ENCODE data around the gene IAPP. TPM values are rescaled to one million over a fixed set of nuclear protein-coding genes. Genes with fewer than 3 reads are reported as not detected.

IAPP gene
- total RNA-seq, 1 experiment from 2014 or later, result not detected

GRCh38 chr12:21384261-21384660, 11.6 kb downstream of the IAPP start:
- Histone ChIP-seq H3K79me2 (ENCODE audit: insufficient read depth, low read length) (no peaks in the 10 kb centered on the region), H3K27ac (ENCODE audit: insufficient read length, low read depth, low read length) (no peak overlapping the region), H4K8ac (replicated peaks; ENCODE audit: insufficient read length, low read depth, low read length) (no peak overlapping the region), H3K14ac (ENCODE audit: insufficient read depth, low read length) (no peak overlapping the region), H2AK5ac (ENCODE audit: insufficient read length, low read length) (no peak overlapping the region), H3K9me3 (ENCODE audit: control insufficient read depth, low read depth, low read length) (no peaks in the 10 kb centered on the region), H4K20me1 (ENCODE audit: control insufficient read depth, insufficient read depth, insufficient read length) (no peaks in the 10 kb centered on the region), H2BK5ac (ENCODE audit: insufficient read length, low read length) (no peak overlapping the region), H2BK15ac (ENCODE audit: low read depth, low read length) (no peak overlapping the region), H3K4me1 (ENCODE audit: insufficient read depth, low read length) (peaks cover 3% of the 10 kb centered on the region; the same call in 1 of the 2 replicates), H4K5ac (ENCODE audit: insufficient read length, low read depth, low read length) (no peak overlapping the region), H2BK20ac (ENCODE audit: low read depth, low read length, poor library complexity, severe bottlenecking) (no peak overlapping the region), H3K23me2 (ENCODE audit: insufficient read length, low read depth, low read length, poor library complexity, severe bottlenecking) (no peaks in the 10 kb centered on the region), H3K4ac (ENCODE audit: low read depth, low read length) (no peak overlapping the region), H3K18ac (ENCODE audit: insufficient read length, low read depth, low read length) (no peak overlapping the region), H3K4me2 (ENCODE audit: insufficient read depth, insufficient read length, low read length) (no peak overlapping the region), H4K91ac (ENCODE audit: insufficient read length, low read depth, low read length) (no peak overlapping the region), H2BK12ac (ENCODE audit: insufficient read length, low read depth, low read length) (no peak overlapping the region), H2AFZ (ENCODE audit: low read length) (no peak overlapping the region), H3K9ac (ENCODE audit: extremely low read depth, insufficient read length, low read length) (no peak overlapping the region), H3K27me3 (ENCODE audit: insufficient read depth, low read length) (no peaks in the 10 kb centered on the region), H3K79me1 (ENCODE audit: insufficient read depth, low read depth, low read length, poor library complexity, severe bottlenecking) (no peaks in the 10 kb centered on the region), H3K23ac (ENCODE audit: insufficient read length, low read depth, low read length) (no peak overlapping the region), H2BK120ac (ENCODE audit: low read depth, low read length, poor library complexity, severe bottlenecking) (no peak overlapping the region), H3T11ph (ENCODE audit: low read length) (no peak overlapping the region), H3K56ac (ENCODE audit: insufficient read length, low read depth, low read length) (no peak overlapping the region)
- Mint-ChIP-seq H3K36me3 (ENCODE audit: insufficient read depth in 1 of 3, low read depth in 3 of 3) (peaks cover 0 to 2% (median 0%) of the 10 kb centered on the region in 3 experiments; a peak in 1 of 7 replicates), H3K27me3 (ENCODE audit: low read depth) (no peaks in the 10 kb centered on the region), H3K9me3 (no peaks in the 10 kb centered on the region; a peak in 1 of 5 replicates), H3K27ac (no peak overlapping the region; a peak in 1 of 7 replicates), H3K4me1 (peaks cover 4 to 8% of the 10 kb centered on the region in 2 experiments; a peak in 3 of 4 replicates), H3K4me3 (no peak overlapping the region)
- no peak for DNase-seq
- TF ChIP-seq CTCF (conservative IDR thresholded peaks at IDR 0.05), result no peak
- no CpG with 5 or more reads among the region's 2 CpGs for WGBS (ENCODE audit: extremely low coverage, insufficient read length, low lambda C conversion rate)
